H1 (cell line): ENCODE data around the gene UBR3. TPM values are rescaled to one million over a fixed set of nuclear protein-coding genes. Genes with fewer than 3 reads are reported as not detected.
A peak's percentile ranks its signal among the peaks of the same experiment; 100 is the strongest.

Experiments used
- CEBPB ChIP-seq: IDR thresholded peaks from 2 replicates; pipeline ENCODE4 v1.6.1; 2012; ENCODE audit warnings: low read depth, low read length
- CTCF ChIP-seq, 3 experiments: IDR thresholded peaks; 1 replicate in 2 of 3; 2 replicates in 1 of 3; pipeline versions ENCODE4 v1.5.1 to v1.6.1; 2011; ENCODE audit warnings: low read length in 3 of 3, mild to moderate bottlenecking in 3 of 3, inconsistent platforms in 2 of 3, low read depth in 1 of 3, moderate library complexity in 1 of 3; ENCODE audit not compliant: insufficient read depth in 1 of 3; ENCODE audit errors: control extremely low read depth in 1 of 3
- JUND ChIP-seq: IDR thresholded peaks from 2 replicates; pipeline ENCODE4 v1.6.1; 2011; ENCODE audit warnings: mild to moderate bottlenecking, improper control_type of control experiment, low read length
- MAX ChIP-seq: IDR thresholded peaks from 2 replicates; pipeline ENCODE4 v1.6.1; 2012; ENCODE audit warnings: inconsistent platforms
- NRF1 ChIP-seq: IDR thresholded peaks from 2 replicates; pipeline ENCODE4 v1.6.1; 2011; ENCODE audit warnings: mild to moderate bottlenecking, low read depth, low read length, improper control_type of control experiment
- RAD21 ChIP-seq, 2 experiments: IDR thresholded peaks in 1 of 2; conservative IDR thresholded peaks in 1 of 2; 2 replicates each; pipeline ENCODE4 v1.6.1; 2011; ENCODE audit warnings: low read depth in 2 of 2, low read length in 2 of 2, improper control_type of control experiment in 1 of 2, inconsistent platforms in 1 of 2, mild to moderate bottlenecking in 1 of 2, moderate library complexity in 1 of 2
- RNF2 ChIP-seq: fragments of 200-900, 300-1000 bp; sonication (generic); IDR thresholded peaks from 2 replicates; pipeline ENCODE4 v1.7.1; 2016; ENCODE audit warnings: borderline replicate concordance, low read depth, mild to moderate bottlenecking, antibody characterized with exemption, low read length; ENCODE audit not compliant: poor library complexity, severe bottlenecking; ENCODE audit errors: missing control alignments
- SP4 ChIP-seq: IDR thresholded peaks from 2 replicates; pipeline ENCODE4 v1.6.1; 2012; ENCODE audit warnings: low read length, inconsistent platforms
- TBP ChIP-seq: IDR thresholded peaks from 2 replicates; pipeline ENCODE4 v1.6.1; 2011; ENCODE audit warnings: low read depth, low read length, improper control_type of control experiment
- polyA plus RNA-seq, 7 experiments: library from polyadenylated mRNA; depleted of rRNA in 3 of 7; stranded (reverse) in 5 of 7; unstranded in 2 of 7; fragments of >200 nt in 5 of 7; fragments of 200-250 nt in 2 of 7; gene quantifications; 1 replicate in 5 of 7; 2 replicates in 1 of 7; 4 replicates in 1 of 7; pipeline versions ENCODE4 v1.2.1 to v1.2.3, GENCODE V29; 2011 to 2013; ENCODE audit warnings: missing spikeins in 2 of 7, mixed read lengths in 2 of 7
- total RNA-seq: library from RNA; stranded (reverse); fragmentation: NEBNext Ultra II Directional; extraction: Animal tissue kit (Norgen Biotek cat#: 25700); gene quantifications from 2 replicates; pipeline ENCODE4 v1.2.1, GENCODE V29; 2021
- TF ChIP-seq, protein P1 (sequence below): IDR thresholded peaks from 2 replicates; pipeline ENCODE4 v1.6.1; 2011; ENCODE audit warnings: low read depth, mild to moderate bottlenecking, low read length; ENCODE audit not compliant: insufficient read depth
- TF ChIP-seq, protein P2 (sequence below): IDR thresholded peaks from 2 replicates; pipeline ENCODE4 v1.6.1; 2012; ENCODE audit warnings: inconsistent platforms
- TF ChIP-seq, protein P3 (sequence below): IDR thresholded peaks from 2 replicates; pipeline ENCODE4 v1.6.1; 2011; ENCODE audit warnings: low read length, improper control_type of control experiment

The UBR3 gene
- total and polyA plus RNA-seq, 2 of the 8 experiments (the other 6 are each of a cell fraction or from before 2014, with no cell fraction given), result 3.7 to 17.7 TPM

DNA sequence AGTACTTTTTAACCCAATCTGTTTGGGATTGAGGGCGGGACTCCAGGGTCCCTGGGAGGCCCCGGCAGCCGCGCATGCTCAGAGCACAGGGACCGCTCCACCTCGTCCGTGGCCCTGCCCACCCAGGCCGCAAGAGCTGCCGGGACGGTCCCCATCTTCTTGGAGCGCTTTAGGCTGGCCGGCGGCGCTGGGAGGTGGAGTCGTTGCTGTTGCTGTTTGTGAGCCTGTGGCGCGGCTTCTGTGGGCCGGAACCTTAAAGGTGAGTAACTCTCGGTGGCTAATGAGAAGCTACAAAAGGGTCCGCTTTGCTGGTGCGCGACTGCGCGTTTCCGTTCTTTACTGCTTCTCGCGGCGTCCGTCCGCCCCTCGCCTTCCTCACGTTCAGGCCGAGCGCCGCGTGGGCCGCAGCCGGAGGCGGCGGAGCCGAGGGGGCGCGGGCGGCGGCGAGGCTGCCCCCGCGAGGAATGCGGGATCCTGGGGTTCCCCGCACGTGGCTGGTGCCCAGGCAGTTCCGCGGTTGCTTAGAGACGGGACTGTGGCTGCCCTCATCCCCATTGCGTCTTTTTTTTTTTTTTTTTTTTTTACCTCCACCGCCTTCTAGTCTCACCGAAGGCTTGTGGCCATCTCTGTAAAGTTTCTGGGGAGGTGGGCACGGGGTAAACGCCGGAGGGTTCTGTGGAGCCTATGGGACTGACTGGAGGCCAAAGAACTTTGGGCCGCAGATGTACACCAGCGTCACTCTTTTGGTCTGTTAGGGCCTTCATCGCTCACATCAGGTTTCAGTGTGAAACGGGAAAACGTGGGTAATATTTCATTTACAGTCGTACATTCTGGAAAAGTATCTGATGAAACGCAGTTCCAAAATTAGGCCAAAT lies 28.3 kb upstream of the UBR3 start, which contains the start of gene SSB (continued):
- TF ChIP-seq, protein P1, sequence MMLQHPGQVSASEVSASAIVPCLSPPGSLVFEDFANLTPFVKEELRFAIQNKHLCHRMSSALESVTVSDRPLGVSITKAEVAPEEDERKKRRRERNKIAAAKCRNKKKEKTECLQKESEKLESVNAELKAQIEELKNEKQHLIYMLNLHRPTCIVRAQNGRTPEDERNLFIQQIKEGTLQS, result no peak
- no peak for TF ChIP-seq CEBPB
- TF ChIP-seq NRF1, result peak; percentile 85
- no peak for TF ChIP-seq CTCF (IDR thresholded peaks at IDR 0.05; ENCODE audit: control extremely low read depth in 1 of 3, insufficient read depth in 1 of 3, low read depth in 1 of 3, low read length in 3 of 3)
- TF ChIP-seq JUND, result no peak
- TF ChIP-seq, protein P2, sequence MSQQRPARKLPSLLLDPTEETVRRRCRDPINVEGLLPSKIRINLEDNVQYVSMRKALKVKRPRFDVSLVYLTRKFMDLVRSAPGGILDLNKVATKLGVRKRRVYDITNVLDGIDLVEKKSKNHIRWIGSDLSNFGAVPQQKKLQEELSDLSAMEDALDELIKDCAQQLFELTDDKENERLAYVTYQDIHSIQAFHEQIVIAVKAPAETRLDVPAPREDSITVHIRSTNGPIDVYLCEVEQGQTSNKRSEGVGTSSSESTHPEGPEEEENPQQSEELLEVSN, result peak; percentile 30; the same call in 1 of the 2 replicates
- TF ChIP-seq RNF2, result no peak
- TF ChIP-seq SP4, result no peak
- no peak for TF ChIP-seq RAD21 (IDR thresholded peaks at IDR 0.05 in 1 of 2, conservative IDR thresholded peaks at IDR 0.05 in 1 of 2; ENCODE audit: low read depth in 2 of 2, low read length in 2 of 2)
- peak; percentile 68; the same call in 1 of the 2 replicates for TF ChIP-seq MAX
- TF ChIP-seq, protein P3, sequence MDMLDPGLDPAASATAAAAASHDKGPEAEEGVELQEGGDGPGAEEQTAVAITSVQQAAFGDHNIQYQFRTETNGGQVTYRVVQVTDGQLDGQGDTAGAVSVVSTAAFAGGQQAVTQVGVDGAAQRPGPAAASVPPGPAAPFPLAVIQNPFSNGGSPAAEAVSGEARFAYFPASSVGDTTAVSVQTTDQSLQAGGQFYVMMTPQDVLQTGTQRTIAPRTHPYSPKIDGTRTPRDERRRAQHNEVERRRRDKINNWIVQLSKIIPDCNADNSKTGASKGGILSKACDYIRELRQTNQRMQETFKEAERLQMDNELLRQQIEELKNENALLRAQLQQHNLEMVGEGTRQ, result no peak
- TF ChIP-seq TBP, result peak; percentile 81
